ENCODE data around the gene HK1.

The HK1 gene

DNA sequence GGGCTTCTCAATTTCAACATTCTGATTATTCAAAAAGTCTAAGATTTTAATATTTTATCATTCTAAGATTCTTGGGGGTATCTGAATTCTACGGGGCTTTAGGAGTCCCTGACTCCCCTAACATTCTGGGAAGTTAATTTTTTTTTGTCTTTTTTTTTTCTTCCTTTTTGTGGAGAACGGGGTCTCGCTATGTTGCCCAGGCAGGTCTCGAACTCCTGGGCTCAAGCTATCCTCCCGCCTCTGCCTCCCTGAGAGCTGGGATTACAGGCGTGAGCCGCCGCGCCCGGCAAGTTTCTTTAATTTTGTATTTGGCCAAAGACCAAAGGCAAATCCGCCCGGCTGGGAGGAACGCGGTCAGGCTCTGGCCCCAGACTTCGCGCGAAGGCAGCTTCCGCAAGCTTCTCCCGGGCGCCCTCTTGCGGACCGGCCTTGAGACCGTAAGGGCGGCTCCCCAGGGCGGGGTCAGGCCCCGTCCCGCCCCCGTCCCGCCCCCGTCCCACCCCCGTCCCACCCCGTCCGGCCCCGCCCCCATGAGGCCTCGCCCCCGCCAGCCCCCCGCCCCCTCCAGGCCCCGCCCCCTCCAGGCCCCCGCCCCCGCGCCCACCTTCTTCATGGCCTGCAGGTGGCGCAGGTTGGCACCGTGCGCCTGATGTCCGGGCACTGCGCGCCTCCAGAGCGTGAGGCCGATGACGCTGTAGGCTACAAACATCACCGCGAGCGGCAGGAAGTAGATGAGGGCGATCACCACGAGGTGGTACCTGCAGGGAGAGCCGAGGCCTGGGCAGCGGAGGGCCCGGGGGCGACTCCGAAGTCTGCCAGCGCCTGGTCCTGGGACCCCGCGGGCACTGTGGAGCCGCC is 130.3 kb downstream of the HK1 start:
- peak; percentile 66 to 93 for DNase-seq

DNA sequence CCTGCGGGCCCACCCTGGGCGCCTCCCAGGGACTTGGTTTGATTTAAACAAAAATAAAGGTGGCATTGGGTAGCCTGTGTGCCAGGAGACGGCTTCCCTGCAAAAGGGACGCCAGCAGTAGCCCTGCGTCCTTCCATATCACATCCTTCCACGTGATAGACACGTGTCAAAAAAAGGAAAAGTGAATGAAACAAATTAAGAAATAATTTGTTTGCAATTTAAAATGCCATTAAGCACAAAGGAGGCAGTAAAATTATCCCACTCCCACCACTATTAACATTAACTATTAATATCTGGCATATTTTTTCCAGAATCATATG is 130.8 kb downstream of the HK1 start:
- DNase-seq = no peak

DNA sequence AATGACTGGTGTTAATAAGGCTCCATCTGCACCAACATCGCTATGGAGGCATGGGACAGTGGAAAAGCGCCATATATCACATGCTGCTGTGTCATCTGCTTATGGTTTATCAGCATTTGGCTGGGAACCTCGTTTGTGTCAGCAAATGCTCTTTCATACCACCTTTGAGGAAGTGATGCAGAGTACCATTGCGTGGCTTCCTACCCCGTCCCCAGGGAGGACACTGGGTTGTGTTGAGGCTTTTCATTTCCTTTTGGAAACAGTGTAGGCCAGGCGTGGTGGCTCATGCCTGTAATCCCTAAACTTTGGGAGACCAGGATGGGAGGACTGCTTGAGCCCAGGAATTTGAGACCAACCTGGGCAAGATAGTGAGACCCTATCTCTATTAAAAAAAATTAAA is 131.7 kb downstream of the HK1 start:
- no peak for DNase-seq

- DNase-seq = no peak
These were observed 132.2 kb downstream of the HK1 start for GRCh38 chr10:69410487-69410886.

- DNase-seq = no peak
These were observed 133.2 kb downstream of the HK1 start for GRCh38 chr10:69411476-69411875.

- DNase-seq = no peak
These were observed 134.0 kb downstream of the HK1 start for GRCh38 chr10:69412232-69412790.

GRCh38 chr10:69413221-69413865 is 135.0 kb downstream of the HK1 start:
- peak; percentile 45 to 64 for DNase-seq

DNA sequence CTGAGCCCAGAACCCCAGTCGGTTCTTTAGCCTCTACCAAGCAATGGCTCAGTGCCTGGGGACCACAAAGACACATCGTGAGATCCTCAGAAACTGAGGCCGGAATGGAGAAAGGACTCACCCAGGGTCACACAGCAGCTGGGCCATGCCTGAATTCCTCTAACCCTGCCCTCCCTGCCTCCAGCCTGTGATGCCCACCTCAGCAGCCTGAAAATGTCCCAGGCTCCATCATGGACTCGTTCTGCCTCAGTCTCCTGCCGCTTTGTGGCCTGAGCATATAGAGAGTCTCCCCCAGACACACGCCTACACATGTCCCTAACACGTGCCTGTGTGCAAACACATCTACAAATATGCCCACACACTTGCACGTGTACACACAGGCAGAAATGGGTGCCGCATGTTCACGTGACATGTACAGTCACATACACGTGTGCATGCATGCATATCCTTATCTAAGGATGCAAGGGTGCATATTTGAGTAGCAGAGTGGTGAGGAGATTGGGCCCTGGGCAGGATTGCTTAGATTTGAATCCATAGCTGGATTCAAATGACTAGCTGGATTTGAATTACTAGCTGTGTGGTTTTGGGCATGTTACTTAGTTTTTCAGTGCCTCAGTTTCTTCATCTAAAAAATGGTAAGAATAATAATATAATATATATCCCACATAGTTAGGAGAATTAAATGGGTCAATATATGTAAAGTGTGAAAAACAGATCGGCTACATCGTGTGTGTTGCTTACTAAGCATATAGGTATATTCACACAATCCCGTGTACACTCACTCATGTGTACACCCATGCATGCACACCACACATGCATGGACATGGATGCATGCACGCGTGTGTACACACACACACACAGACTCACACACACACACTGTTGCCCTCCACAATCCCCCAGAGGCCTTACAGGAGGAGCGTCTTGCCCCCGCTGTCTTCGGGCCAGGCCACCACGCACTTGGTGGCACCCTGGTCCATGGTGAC is 136.0 kb downstream of the HK1 start:
- DNase-seq = no peak

DNA sequence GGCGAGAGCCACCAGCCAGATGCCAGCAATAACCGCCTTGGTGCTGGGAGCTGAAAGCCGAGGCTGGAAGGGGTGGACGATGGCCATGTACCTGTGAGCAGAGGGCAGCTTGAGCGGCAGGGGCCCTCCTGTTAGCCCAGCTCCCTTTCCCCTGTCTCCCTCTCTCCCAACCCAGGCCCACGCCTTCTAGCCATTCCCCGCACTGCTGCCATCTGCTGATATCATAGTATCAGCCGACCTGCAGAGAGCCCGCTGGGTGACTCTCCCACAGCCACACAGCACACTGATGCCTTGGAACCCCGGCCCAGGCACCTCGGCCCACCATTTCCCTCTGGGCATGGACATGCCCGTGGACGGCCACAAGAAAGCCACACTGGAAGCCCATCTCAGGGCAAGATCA is 136.8 kb downstream of the HK1 start:
- no peak for DNase-seq

DNA sequence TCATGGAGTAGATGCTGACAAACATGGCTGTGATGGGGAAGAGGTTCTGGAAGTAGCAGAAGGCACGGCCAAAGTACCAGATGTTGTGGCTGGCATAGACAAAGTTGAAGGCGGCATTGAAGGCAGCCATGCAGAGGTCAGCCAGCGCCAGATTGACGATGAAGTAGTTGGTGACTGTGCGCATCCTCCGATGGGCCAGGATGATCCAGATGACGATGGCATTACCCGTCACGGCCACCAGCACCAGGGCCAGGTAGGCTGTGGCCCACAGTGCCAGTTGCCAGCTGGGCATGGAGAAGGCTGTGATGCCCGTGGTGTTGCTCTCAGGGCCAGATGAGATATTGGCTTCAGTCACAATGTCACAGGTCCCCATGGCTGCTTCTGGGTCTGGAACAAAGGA is 137.7 kb downstream of the HK1 start:
- DNase-seq = peak in 1 of 2 experiments; percentile 64

DNA sequence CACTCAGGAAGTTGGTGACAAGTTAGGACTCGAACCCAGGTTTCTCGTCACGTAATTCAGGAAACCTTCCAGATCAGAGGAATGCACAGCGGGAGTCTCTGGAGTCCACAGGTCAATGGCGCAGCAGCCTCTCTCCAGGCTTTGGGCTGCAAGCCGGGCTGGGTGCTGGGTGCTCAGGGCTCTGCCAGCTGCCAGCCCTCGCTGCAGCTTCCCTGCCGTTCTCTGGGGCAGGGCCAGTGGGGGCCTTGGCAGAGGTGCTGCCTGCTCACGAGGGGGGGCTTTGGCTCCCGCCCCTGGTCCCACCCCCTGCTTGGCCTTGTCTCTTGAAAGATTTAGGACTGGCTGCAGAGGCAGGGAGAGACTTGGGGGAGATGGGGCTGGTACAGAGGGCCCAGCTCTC is 138.4 kb downstream of the HK1 start, which contains the start of gene TACR2:
TACR2 (minus strand) TSS at position 224 of the 400 bp plus-strand sequence. CDS start 595 bp downstream, outside the sequence.
- peak; percentile 24 to 76 for DNase-seq

GRCh38 chr10:69417542-69417941 is 139.2 kb downstream of the HK1 start:
- DNase-seq = no peak

GRCh38 chr10:69418052-69418752 is 139.9 kb downstream of the HK1 start:
- DNase-seq = peak in 1 of 2 experiments; percentile 7

DNA sequence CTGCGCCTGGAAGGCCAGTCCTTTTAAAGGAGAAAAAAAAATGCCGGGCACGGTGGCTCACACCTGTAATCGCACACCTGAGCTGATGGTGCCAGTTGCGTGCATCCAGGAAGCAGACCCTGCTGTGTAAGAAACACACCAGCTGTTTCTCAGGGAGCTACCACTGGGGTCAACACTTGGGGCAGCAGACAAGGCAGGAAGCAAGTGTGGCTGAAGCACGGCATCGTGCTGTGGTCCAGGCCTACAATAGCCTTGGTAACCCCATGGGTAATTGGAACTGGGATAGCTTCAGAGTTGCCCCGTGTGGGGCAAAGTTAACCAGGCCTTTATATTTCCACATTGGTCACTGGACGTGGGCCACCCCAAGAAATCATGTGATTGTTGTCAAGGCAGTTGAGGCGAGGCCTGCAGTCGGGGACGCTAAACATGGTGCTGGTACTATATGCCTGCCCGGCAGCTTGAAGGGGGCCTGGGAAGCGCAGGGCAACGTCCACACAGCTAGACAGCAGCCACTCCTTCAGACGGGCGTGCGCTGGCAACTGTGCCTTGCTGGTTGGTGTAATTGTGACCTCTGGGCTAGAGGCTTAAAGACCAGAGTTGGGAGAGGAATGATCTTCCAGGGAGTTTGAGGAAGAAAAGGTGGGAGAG is 140.9 kb downstream of the HK1 start:
- DNase-seq = no peak

GRCh38 chr10:69419744-69420126 is 141.4 kb downstream of the HK1 start:
- DNase-seq = no peak

DNA sequence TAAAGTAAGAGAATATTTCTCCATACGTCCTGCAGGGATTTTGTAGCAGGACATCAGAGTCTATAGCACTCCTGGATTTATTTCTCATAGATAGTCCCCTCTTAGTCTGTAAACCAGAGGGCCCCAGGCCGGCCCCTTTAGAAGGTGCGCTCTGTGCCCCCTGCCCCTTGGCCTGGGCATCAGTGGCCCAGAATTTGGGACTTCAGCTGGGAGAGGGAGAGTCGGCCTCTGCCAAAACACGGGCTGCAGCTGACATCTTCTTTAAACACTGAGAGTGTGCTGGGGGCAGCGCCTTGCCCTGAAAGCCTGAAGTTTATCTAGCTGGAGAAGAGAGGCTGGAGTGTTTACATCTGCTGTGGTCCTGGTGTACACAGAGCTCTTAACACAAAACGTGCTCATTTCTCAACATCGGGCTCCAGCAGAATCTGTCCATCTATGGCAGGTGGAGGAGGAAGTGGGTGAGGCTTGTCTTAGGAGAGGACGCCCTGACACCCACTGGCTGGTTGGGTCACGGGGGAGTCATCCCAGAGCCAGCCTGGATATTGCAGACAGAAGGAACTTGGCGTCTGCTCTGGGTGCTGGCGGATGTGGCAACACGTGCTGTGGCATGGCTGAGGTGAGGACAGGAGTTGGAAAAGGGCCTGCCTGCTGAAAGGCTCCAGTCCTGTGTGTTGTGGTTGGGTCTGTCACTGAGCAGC is 143.5 kb downstream of the HK1 start:
- DNase-seq = no peak

- DNase-seq = no peak
These were observed 144.4 kb downstream of the HK1 start for GRCh38 chr10:69422676-69423075.

- DNase-seq = no peak
These were observed 146.7 kb downstream of the HK1 start for GRCh38 chr10:69425041-69425440.

DNA sequence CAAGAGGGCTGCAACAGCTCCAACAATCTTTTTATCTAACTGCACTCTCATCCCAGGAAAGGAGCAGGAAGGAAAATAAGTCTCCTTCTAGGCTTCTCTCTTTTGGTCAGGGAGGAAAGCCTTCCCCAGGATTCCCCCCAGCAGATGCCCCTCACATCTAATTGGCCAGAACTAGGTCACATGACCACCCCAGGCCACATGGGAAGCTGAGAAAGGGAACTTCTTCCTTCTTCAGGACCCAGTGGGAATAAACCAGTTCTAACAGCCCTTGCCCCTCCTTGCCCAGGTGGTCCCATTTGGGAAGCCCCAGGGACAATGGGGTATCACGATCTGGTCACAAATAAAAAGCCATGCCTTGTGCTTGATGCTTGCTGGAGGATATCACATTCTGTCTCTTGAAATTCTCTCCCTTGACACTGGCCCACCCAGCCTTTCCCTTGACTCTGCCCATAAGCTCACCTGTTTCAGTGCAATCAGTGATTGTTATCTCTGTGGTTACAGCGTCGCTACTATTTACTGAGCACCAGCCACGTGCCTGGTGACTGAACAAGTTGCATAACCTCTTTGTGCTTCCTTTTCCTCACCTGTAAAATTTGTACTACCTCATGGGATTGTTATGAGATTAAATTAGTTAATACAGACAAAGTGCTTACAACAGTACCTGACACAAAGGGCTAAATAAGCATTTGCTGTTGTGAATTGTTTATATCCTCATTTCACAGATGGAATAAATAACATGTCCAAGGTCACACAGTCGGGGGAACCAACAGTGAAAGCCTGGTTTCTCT is 147.4 kb downstream of the HK1 start:
- no peak for DNase-seq

GRCh38 chr10:69426376-69426727 is 148.1 kb downstream of the HK1 start:
- no peak for DNase-seq

Measured in NCI-H446 (cell line).